Measurements from ENCODE around the gene AGMAT. TPM values are rescaled to one million over a fixed set of nuclear protein-coding genes. Genes with fewer than 3 reads are reported as not detected.

Gene AGMAT
- total and polyA plus RNA-seq, 2 experiments from 2014 or later: 0.12 to 0.45 TPM

DNA sequence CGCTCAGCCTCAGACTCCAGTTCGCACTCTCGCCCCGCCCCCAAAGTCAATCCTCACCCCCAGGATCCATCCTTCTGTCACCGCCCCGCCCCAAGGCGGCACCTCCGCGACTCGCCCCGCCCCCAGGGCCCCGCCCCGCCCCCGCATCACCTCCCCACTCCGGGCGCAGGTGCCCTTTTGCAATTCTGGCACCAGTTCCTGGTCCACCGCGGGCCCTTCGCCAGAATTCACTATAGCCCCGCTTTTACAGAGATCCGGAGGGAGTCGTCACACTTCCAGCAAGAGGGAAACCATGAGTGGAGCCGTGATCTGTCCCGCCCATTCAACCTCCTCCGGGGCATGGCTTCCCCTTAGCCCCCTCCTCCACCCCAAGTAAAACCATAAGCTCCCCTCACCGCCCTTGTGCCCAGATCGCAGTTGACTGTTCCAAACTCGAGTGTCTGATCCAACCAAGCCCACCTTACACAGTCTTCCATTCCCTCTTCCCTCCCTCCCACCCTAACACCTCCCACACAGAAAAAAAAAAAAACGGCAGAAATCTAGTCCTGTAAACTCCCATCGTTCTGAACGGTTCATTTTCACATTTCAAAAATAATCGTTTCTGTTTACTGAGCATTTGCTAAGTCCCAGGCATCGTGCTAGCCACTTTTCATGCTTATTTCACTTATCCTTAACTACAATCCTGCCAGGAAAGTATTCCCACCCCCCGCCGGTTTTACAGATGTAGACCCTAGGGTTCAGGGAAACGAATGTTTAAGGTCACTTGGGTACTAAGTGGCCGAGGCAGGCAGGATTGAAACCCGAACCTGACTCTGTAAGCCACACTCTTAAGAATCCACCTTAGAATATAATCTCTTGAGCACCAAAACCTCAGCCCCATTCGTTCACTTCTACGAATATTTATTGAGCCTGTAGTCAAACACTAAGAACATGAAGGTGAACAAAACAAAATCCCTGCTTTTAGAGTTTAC is 59.5 kb downstream of the AGMAT start:
- Histone ChIP-seq H3K4me3 (peak overlapping the region; percentile 68), H3K27ac (peak overlapping the region; percentile 100), H3K36me3 (peaks cover 4% of the 10 kb centered on the region), H3K27me3 (no peaks in the 10 kb centered on the region), H3K9me3 (ENCODE audit: low read depth) (no peaks in the 10 kb centered on the region), H3K4me1 (ENCODE audit: low read depth) (peaks cover 36% of the 10 kb centered on the region)
- DNase-seq (ENCODE audit: low read depth in 1 of 2, low spot score in 1 of 2): no peak
- TF ChIP-seq, protein P1, sequence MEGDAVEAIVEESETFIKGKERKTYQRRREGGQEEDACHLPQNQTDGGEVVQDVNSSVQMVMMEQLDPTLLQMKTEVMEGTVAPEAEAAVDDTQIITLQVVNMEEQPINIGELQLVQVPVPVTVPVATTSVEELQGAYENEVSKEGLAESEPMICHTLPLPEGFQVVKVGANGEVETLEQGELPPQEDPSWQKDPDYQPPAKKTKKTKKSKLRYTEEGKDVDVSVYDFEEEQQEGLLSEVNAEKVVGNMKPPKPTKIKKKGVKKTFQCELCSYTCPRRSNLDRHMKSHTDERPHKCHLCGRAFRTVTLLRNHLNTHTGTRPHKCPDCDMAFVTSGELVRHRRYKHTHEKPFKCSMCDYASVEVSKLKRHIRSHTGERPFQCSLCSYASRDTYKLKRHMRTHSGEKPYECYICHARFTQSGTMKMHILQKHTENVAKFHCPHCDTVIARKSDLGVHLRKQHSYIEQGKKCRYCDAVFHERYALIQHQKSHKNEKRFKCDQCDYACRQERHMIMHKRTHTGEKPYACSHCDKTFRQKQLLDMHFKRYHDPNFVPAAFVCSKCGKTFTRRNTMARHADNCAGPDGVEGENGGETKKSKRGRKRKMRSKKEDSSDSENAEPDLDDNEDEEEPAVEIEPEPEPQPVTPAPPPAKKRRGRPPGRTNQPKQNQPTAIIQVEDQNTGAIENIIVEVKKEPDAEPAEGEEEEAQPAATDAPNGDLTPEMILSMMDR (IDR thresholded peaks at IDR 0.05; ENCODE audit: low read depth, low read length): no peak

DNA sequence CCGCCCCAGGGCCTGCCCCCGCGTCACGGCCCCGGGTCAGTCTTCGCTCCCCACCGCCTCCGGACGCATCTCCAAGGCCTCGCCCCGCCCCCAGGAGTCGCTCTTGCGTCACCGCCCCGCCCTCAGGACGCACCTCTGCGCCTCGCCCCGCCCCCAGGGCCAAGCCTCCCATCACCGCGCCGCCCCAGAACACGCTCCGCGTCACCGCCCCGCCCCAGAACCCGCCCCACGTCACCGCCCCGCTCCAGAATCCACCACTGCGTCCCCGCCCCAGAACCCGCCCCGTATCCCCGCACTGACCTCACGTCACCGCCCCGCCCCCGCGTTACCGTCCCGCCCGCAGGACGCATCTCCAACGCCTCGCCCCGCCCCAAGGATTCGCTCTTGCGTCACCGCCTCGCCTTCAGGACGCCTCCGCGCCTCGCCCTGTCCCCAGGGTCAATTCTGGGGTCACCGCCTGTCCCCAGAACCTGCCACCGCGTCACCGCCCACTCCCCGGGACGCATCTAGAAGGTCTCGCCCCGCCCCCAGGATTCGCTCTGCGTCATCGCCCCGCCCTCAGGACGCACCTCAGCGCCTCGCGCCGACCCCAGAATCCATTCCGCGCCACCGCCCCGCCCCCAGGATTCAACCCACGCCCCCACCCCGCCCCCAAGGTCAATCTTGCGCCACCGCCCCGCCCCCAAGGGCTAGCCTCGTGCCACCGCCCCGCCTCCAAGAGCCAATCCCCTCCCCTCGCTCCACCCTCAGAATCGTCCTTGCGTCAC is 60.4 kb downstream of the AGMAT start:
- Histone ChIP-seq H3K36me3 (peaks cover under 1% of the 10 kb centered on the region), H3K27ac (peak overlapping the region; percentile 100), H3K27me3 (no peaks in the 10 kb centered on the region), H3K4me1 (ENCODE audit: low read depth) (peaks cover 39% of the 10 kb centered on the region), H3K9me3 (ENCODE audit: low read depth) (no peaks in the 10 kb centered on the region), H3K4me3 (peak overlapping the region; percentile 73)
- TF ChIP-seq, protein P1 (IDR thresholded peaks at IDR 0.05; ENCODE audit: low read depth, low read length): no peak
- peak; percentile 99 to 100 for DNase-seq (ENCODE audit: low read depth in 1 of 2, low spot score in 1 of 2)

GRCh38 chr1:15524021-15524282 is 60.9 kb downstream of the AGMAT start, which contains the start of gene CASP9:
Gene CASP9, minus strand, starts transcription at chr1:15524215. Its CDS starts 15 bp downstream, at chr1:15524200.
- peaks cover 40% of the 10 kb centered on the region for H3K4me1 ChIP-seq (ENCODE audit: low read depth)
- H3K4me3 ChIP-seq: peak within 1 kb of the TSS; percentile 73
- TF ChIP-seq, protein P1 (IDR thresholded peaks at IDR 0.05; ENCODE audit: low read depth, low read length): no peak

GRCh38 chr1:15523104-15524020 is 61.5 kb downstream of the AGMAT start:
- DNase-seq (ENCODE audit: low read depth in 1 of 2, low spot score in 1 of 2): peak in 1 of 2 donors; percentile 50
- Histone ChIP-seq H3K27ac (peak overlapping the region; percentile 93), H3K4me1 (ENCODE audit: low read depth) (peaks cover 40% of the 10 kb centered on the region), H3K9me3 (ENCODE audit: low read depth) (no peaks in the 10 kb centered on the region), H3K36me3 (no peaks in the 10 kb centered on the region), H3K4me3 (peak overlapping the region; percentile 73), H3K27me3 (no peaks in the 10 kb centered on the region)
- TF ChIP-seq, protein P1 (IDR thresholded peaks at IDR 0.05; ENCODE audit: low read depth, low read length): no peak

More at GRCh38 chr1:15524021-15524282, 60.9 kb downstream of the AGMAT start, which contains the start of gene CASP9:
- no peaks in the 10 kb centered on the region for H3K27me3 ChIP-seq
- no peaks in the 10 kb centered on the region for H3K36me3 ChIP-seq
- DNase-seq (ENCODE audit: low read depth in 1 of 2, low spot score in 1 of 2): no peak
- H3K27ac ChIP-seq: peak within 1 kb of the TSS; percentile 100
- H3K9me3 ChIP-seq (ENCODE audit: low read depth): no peaks in the 10 kb centered on the region

- no peaks in the 10 kb centered on the region for H3K27me3 ChIP-seq
- no peaks in the 10 kb centered on the region for H3K36me3 ChIP-seq
- H3K27ac ChIP-seq: no peak overlapping the region
- H3K4me3 ChIP-seq: peak overlapping the region; percentile 73
- TF ChIP-seq, protein P1 (IDR thresholded peaks at IDR 0.05; ENCODE audit: low read depth, low read length): no peak
- no peak for DNase-seq (ENCODE audit: low read depth in 1 of 2, low spot score in 1 of 2)
- no peaks in the 10 kb centered on the region for H3K9me3 ChIP-seq (ENCODE audit: low read depth)
- peaks cover 36% of the 10 kb centered on the region for H3K4me1 ChIP-seq (ENCODE audit: low read depth)
These were observed 62.3 kb downstream of the AGMAT start for GRCh38 chr1:15522551-15522950.

Measured in cardiac muscle cell (in vitro differentiated cells and primary cell).